Motor neuron (in vitro differentiated cells): ENCODE data around the gene PKD2L1. TPM values are rescaled to one million over a fixed set of nuclear protein-coding genes. Genes with fewer than 3 reads are reported as not detected.
"Not testable (repeated sequence)": the region's sequence is repeated elsewhere in the genome, so short reads cannot be mapped to it uniquely, and the experiment has no call there.

Experiments used
- ATAC-seq, 8 experiments: fragments of 200-7000 bp; cut with Tn5 transposase; replicated peaks in 6 of 8; 2 replicates each; pipeline ENCODE4 v1.8.0; 2021; ENCODE audit warnings: mild to moderate bottlenecking in 8 of 8, moderate library complexity in 8 of 8
- H3K27ac ChIP-seq, 2 donors: fragments of 250-450 bp; sonication (Bioruptor Pico); 2 replicates each; pipeline ENCODE4 v1.9.0; 2021; ENCODE audit warnings: antibody characterized with exemption in 2 of 2, mild to moderate bottlenecking in 2 of 2, moderate library complexity in 1 of 2
- H3K4me1 ChIP-seq, 2 donors: fragments of 250-450 bp; sonication (Bioruptor Pico); replicated peaks in 1 of 2; 2 replicates each; pipeline ENCODE4 v1.6.1; 2021; ENCODE audit warnings: antibody characterized with exemption in 2 of 2, mild to moderate bottlenecking in 2 of 2, moderate library complexity in 1 of 2
- H3K4me3 ChIP-seq, 5 donors: fragments of 250-450 bp; sonication (Bioruptor Pico); 2 replicates each; pipeline ENCODE4 v1.9.0; 2021; ENCODE audit warnings: antibody characterized with exemption in 5 of 5, mild to moderate bottlenecking in 5 of 5, moderate library complexity in 4 of 5
- WGBS, 10 experiments: fragments of 450-650 bp; shearing (Covaris generic); methylation state at CpG; one replicate each; pipeline ENCODE4 v1.0.0; 2022; 5-methylcytosine and 5-hydroxymethylcytosine counted together
- in situ Hi-C, 9 experiments: fragments of 400-800 bp; cut with MboI; loops; one replicate each; pipeline ENCODE4 v1.15.0; 2021; ENCODE audit warnings: low sequenced_read_pairs in 9 of 9, low pct_unique_long_range_greater_than_20kb in 2 of 9; ENCODE audit not compliant: unreplicated experiment in 9 of 9
- total RNA-seq, 8 experiments: library from RNA; unstranded; fragments of 300-600 nt; gene quantifications; 2 replicates each; pipeline versions ENCODE4 v1.2.3 to v1.2.4, GENCODE V29; 2022

Gene PKD2L1
- total RNA-seq, 8 experiments from 2014 or later: 0.24 to 0.36 (median 0.29) TPM; not detected in 3

- ATAC-seq: peak; percentile 85 to 96 (median 94)
- Histone ChIP-seq H3K4me1 (peaks cover 15 to 22% of the 10 kb centered on the region in 2 donors), H3K4me3 (peak within 1 kb of the TSS; percentile 62 to 91 (median 75)), H3K27ac (peak within 1 kb of the TSS; percentile 84 to 89)
- in situ Hi-C loops: no loop called here
- 0 to 20% (median 0%) methylated on average over 2 to 9 of the region's 63 CpGs; no CpG with 5 or more reads in 2 of the 10 experiments for WGBS, 10 experiments
Observed at GRCh38 chr10:100286051-100287033, 43.7 kb downstream of the PKD2L1 start, which contains the start of gene BLOC1S2. BLOC1S2 (minus strand) TSS chr10:100286680; CDS start chr10:100286659, 21 bp downstream.

GRCh38 chr10:100285326-100285725, 44.7 kb downstream of the PKD2L1 start:
- ATAC-seq, in situ Hi-C loops: not testable (repeated sequence)
- Histone ChIP-seq H3K4me1 (peaks cover 15 to 22% of the 10 kb centered on the region in 2 donors), H3K4me3 (peak overlapping the region; percentile 62 to 91 (median 75)), H3K27ac (peak overlapping the region; percentile 84 to 89)
- 40 to 100% (median 70%) methylated on average over 1 to 9 of the region's 12 CpGs; no CpG with 5 or more reads in 2 of the 10 experiments for WGBS, 10 experiments

- 79 to 100% (median 98%) methylated on average over 1 to 3 of the region's 3 CpGs; no CpG with 5 or more reads in 2 of the 10 experiments for WGBS, 10 experiments
- H3K4me3 ChIP-seq: no peak overlapping the region
- in situ Hi-C loops: no loop called here
- H3K27ac ChIP-seq: no peak overlapping the region
- no peak for ATAC-seq
- H3K4me1 ChIP-seq: peaks cover 15 to 22% of the 10 kb centered on the region in 2 donors
Observed at GRCh38 chr10:100282907-100283306, 47.1 kb downstream of the PKD2L1 start.

- H3K4me1 ChIP-seq, H3K4me3 ChIP-seq, H3K27ac ChIP-seq, in situ Hi-C loops, ATAC-seq: not testable (repeated sequence)
- no CpG with 5 or more reads among the region's 31 CpGs for WGBS, 10 experiments
Observed at GRCh38 chr10:100276971-100277370, 53.1 kb downstream of the PKD2L1 start.

GRCh38 chr10:100267239-100268104, 62.6 kb downstream of the PKD2L1 start, which contains the start of gene CWF19L1:
CWF19L1 (minus strand) TSS chr10:100267638; CDS start chr10:100267593, 45 bp downstream.
- ATAC-seq: peak; percentile 89 to 96 (median 93)
- Histone ChIP-seq H3K27ac (peak within 1 kb of the TSS; percentile 61 to 63), H3K4me1 (peaks cover 7 to 9% of the 10 kb centered on the region in 2 donors), H3K4me3 (peak within 1 kb of the TSS; percentile 61 to 97 (median 87))
- in situ Hi-C loops: no loop called here
- WGBS, 10 experiments: 0 to 34% (median 4%) methylated on average over 3 to 26 of the region's 49 CpGs

- Histone ChIP-seq H3K4me1 (peaks cover 7 to 9% of the 10 kb centered on the region in 2 donors), H3K4me3 (peak overlapping the region in 1 of 5 donors; percentile 97), H3K27ac (no peak overlapping the region)
- in situ Hi-C loops: no loop called here
- WGBS, 10 experiments: 83 to 100% (median 99%) methylated on average over 1 to 9 of the region's 15 CpGs
- no peak for ATAC-seq
Observed at GRCh38 chr10:100265821-100266485, 64.1 kb downstream of the PKD2L1 start.

- in situ Hi-C loops: no loop called here
- no peak for ATAC-seq
- no peaks in the 10 kb centered on the region for H3K4me1 ChIP-seq
- no peak overlapping the region for H3K4me3 ChIP-seq
- WGBS, 10 experiments: 83 to 100% (median 100%) methylated on average over 1 to 3 of the region's 3 CpGs; no CpG with 5 or more reads in 2 of the 10 experiments
- no peak overlapping the region for H3K27ac ChIP-seq
Observed at GRCh38 chr10:100254191-100254590, 75.8 kb downstream of the PKD2L1 start.

GRCh38 chr10:100253041-100253440, 77.0 kb downstream of the PKD2L1 start:
- Histone ChIP-seq H3K4me1 (no peaks in the 10 kb centered on the region), H3K4me3 (no peak overlapping the region), H3K27ac (no peak overlapping the region)
- 80 to 100% (median 93%) methylated on average over 1 to 5 of the region's 5 CpGs; no CpG with 5 or more reads in 1 of the 10 experiments for WGBS, 10 experiments
- no peak for ATAC-seq
- in situ Hi-C loops: no loop called here

GRCh38 chr10:100248820-100249219, 81.2 kb downstream of the PKD2L1 start:
- ATAC-seq: no peak
- 93 to 100% (median 97%) methylated on average over 1 to 5 of the region's 7 CpGs; no CpG with 5 or more reads in 7 of the 10 experiments for WGBS, 10 experiments
- no peak overlapping the region for H3K4me3 ChIP-seq
- no peaks in the 10 kb centered on the region for H3K4me1 ChIP-seq
- no peak overlapping the region for H3K27ac ChIP-seq
- in situ Hi-C loops: no loop called here

GRCh38 chr10:100245484-100246220, 84.4 kb downstream of the PKD2L1 start:
- in situ Hi-C loops: no loop called here
- no peak overlapping the region for H3K4me3 ChIP-seq
- no peak overlapping the region for H3K27ac ChIP-seq
- no peaks in the 10 kb centered on the region for H3K4me1 ChIP-seq
- no peak for ATAC-seq
- WGBS, 10 experiments: 71 to 96% (median 85%) methylated on average over 1 to 4 of the region's 5 CpGs; no CpG with 5 or more reads in 1 of the 10 experiments

- WGBS, 10 experiments: 82 to 96% (median 92%) methylated on average over 1 to 3 of the region's 3 CpGs
- in situ Hi-C loops: no loop called here
- no peak for ATAC-seq
- no peak overlapping the region for H3K27ac ChIP-seq
- no peaks in the 10 kb centered on the region for H3K4me1 ChIP-seq
- H3K4me3 ChIP-seq: no peak overlapping the region
Observed at GRCh38 chr10:100239851-100240250, 90.2 kb downstream of the PKD2L1 start.

- no peak for ATAC-seq
- no peaks in the 10 kb centered on the region for H3K4me1 ChIP-seq
- 83 to 100% (median 100%) methylated on average over 1 to 6 of the region's 7 CpGs; no CpG with 5 or more reads in 2 of the 10 experiments for WGBS, 10 experiments
- in situ Hi-C loops: no loop called here
- no peak overlapping the region for H3K4me3 ChIP-seq
- no peak overlapping the region for H3K27ac ChIP-seq
Observed at GRCh38 chr10:100238429-100238828, 91.6 kb downstream of the PKD2L1 start.
